ENCODE measurements around the gene PAMR1. TPM values are rescaled to one million over a fixed set of nuclear protein-coding genes. Genes with fewer than 3 reads are reported as not detected.

The PAMR1 gene
- total RNA-seq, 1 experiment from 2014 or later: 0.62 TPM

- peaks cover 88% of the 10 kb centered on the region for H3K27me3 ChIP-seq (replicated peaks; ENCODE audit: insufficient read depth, low read depth, low read length, poor library complexity)
- intact Hi-C loops (cut with micrococcal nuclease; ENCODE audit: unreplicated experiment): no loop called here
Observed at GRCh38 chr11:35403765-35404387, 121.5 kb downstream of the PAMR1 start.

GRCh38 chr11:35402751-35403660 is 122.4 kb downstream of the PAMR1 start:
- intact Hi-C loops (cut with micrococcal nuclease; ENCODE audit: unreplicated experiment): no loop called here
- POLR2A ChIA-PET (ENCODE audit: low non-redundant PET): no interaction called here
- no peaks in the 10 kb centered on the region for H3K4me1 ChIP-seq (ENCODE audit: insufficient read depth, low read length, poor library complexity, severe bottlenecking)
- no peaks in the 10 kb centered on the region for H3K36me3 ChIP-seq (ENCODE audit: insufficient read depth, low read length, poor library complexity, severe bottlenecking)
- H3K4me3 ChIP-seq (ENCODE audit: low read depth, low read length, poor library complexity, severe bottlenecking): no peak overlapping the region
- BruUV-seq (replicated peaks): no TSS peak
- no peak for TF ChIP-seq CTCF (conservative IDR thresholded peaks at IDR 0.05; ENCODE audit: low read depth, low read length)
- H3K9me3 ChIP-seq (ENCODE audit: low read depth, low read length, poor library complexity, severe bottlenecking): no peaks in the 10 kb centered on the region
- no peak for DNase-seq (ENCODE audit: low spot score)
- CTCF ChIA-PET: no interaction called here
- H3K27ac ChIP-seq (ENCODE audit: low read depth, low read length, poor library complexity, severe bottlenecking): no peak overlapping the region
- peaks cover 88% of the 10 kb centered on the region for H3K27me3 ChIP-seq (replicated peaks; ENCODE audit: insufficient read depth, low read depth, low read length, poor library complexity)

More at GRCh38 chr11:35403765-35404387, 121.5 kb downstream of the PAMR1 start:
- no TSS peak for BruUV-seq (replicated peaks)
- H3K36me3 ChIP-seq (ENCODE audit: insufficient read depth, low read length, poor library complexity, severe bottlenecking): no peaks in the 10 kb centered on the region
- no peak overlapping the region for H3K27ac ChIP-seq (ENCODE audit: low read depth, low read length, poor library complexity, severe bottlenecking)
- ChIA-PET CTCF (no interaction called here), POLR2A (ENCODE audit: low non-redundant PET) (no interaction called here)
- H3K4me1 ChIP-seq (ENCODE audit: insufficient read depth, low read length, poor library complexity, severe bottlenecking): no peaks in the 10 kb centered on the region
- TF ChIP-seq CTCF (conservative IDR thresholded peaks at IDR 0.05; ENCODE audit: low read depth, low read length): no peak
- TF ChIP-seq EZH2 (IDR thresholded peaks at IDR 0.05; ENCODE audit: borderline replicate concordance, low read depth, low read length, poor library complexity, severe bottlenecking): no peak
- no peak overlapping the region for H3K4me3 ChIP-seq (ENCODE audit: low read depth, low read length, poor library complexity, severe bottlenecking)
- DNase-seq (ENCODE audit: low spot score): no peak
- H3K9me3 ChIP-seq (ENCODE audit: low read depth, low read length, poor library complexity, severe bottlenecking): no peaks in the 10 kb centered on the region

GRCh38 chr11:35398881-35399280 is 126.5 kb downstream of the PAMR1 start:
- no peak for TF ChIP-seq EZH2 (IDR thresholded peaks at IDR 0.05; ENCODE audit: borderline replicate concordance, low read depth, low read length, poor library complexity, severe bottlenecking)
- TF ChIP-seq CTCF (conservative IDR thresholded peaks at IDR 0.05; ENCODE audit: low read depth, low read length): no peak
- H3K36me3 ChIP-seq (ENCODE audit: insufficient read depth, low read length, poor library complexity, severe bottlenecking): no peaks in the 10 kb centered on the region
- POLR2A ChIA-PET (ENCODE audit: low non-redundant PET): no interaction called here
- BruUV-seq (replicated peaks): no TSS peak
- H3K4me3 ChIP-seq (ENCODE audit: low read depth, low read length, poor library complexity, severe bottlenecking): no peak overlapping the region
- H3K9me3 ChIP-seq (ENCODE audit: low read depth, low read length, poor library complexity, severe bottlenecking): no peaks in the 10 kb centered on the region
- peaks cover 2% of the 10 kb centered on the region for H3K4me1 ChIP-seq (ENCODE audit: insufficient read depth, low read length, poor library complexity, severe bottlenecking)
- peaks cover 52% of the 10 kb centered on the region for H3K27me3 ChIP-seq (replicated peaks; ENCODE audit: insufficient read depth, low read depth, low read length, poor library complexity)
- no peak overlapping the region for H3K27ac ChIP-seq (ENCODE audit: low read depth, low read length, poor library complexity, severe bottlenecking)
- DNase-seq (ENCODE audit: low spot score): no peak
- CTCF ChIA-PET: no interaction called here
- intact Hi-C loops (cut with micrococcal nuclease; ENCODE audit: unreplicated experiment): no loop called here

All from A673 (cell line).